SK-N-MC (cell line): ENCODE measurements around the gene C10orf143.

Experiments used
- EZH2 ChIP-seq: fragments of 200-600 bp; sonication (generic); IDR thresholded peaks from one replicate; pipeline ENCODE4 v1.6.1; 2017; ENCODE audit warnings: antibody characterized with exemption
- FOXP2 ChIP-seq: optimal IDR thresholded peaks from 2 replicates; pipeline ENCODE3; 2011; ENCODE audit warnings: mild to moderate bottlenecking, moderate library complexity; ENCODE audit not compliant: insufficient read depth; ENCODE audit errors: extremely low read length, control extremely low read depth
- POLR2AphosphoS5 ChIP-seq: IDR thresholded peaks from 2 replicates; pipeline ENCODE4 v1.6.1; 2012; ENCODE audit warnings: mild to moderate bottlenecking, low read depth, low read length, borderline replicate concordance

DNA sequence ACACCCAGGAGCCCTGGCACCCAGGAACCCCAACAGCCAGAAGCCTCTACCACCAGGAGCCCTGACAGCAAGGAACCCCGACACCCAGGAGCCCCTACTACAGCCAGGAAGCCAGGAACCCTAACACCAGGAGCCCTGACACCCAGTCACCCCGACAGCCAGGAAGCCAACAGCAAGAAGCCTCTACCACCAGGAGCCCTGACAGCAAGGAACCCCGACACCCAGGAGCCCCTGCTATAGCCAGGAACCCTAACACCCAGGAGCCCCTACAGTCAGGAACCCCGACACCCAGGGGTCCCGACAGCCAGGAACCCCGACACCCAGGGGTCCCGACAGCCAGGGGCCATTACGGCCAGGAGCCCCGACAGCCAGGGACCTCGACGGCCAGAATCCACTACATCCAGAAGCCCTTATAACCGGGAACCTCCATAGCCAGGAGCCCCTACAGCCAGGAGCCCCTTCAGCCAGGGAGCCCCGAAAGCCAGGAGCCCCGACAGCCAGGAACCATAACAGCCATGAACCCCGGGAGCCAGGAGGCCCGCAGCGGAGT, 25.1 kb upstream of the C10orf143 start:
- TF ChIP-seq POLR2AphosphoS5 (no peak), EZH2 (no peak), FOXP2 (no peak)
